ENCODE measurements around the gene RCVRN. TPM values are rescaled to one million over a fixed set of nuclear protein-coding genes. Genes with fewer than 3 reads are reported as not detected.

The RCVRN gene
- total and polyA plus RNA-seq, 9 of the 15 experiments (the other 6 are each of a cell fraction or from before 2014, with no cell fraction given), result not detected

DNA sequence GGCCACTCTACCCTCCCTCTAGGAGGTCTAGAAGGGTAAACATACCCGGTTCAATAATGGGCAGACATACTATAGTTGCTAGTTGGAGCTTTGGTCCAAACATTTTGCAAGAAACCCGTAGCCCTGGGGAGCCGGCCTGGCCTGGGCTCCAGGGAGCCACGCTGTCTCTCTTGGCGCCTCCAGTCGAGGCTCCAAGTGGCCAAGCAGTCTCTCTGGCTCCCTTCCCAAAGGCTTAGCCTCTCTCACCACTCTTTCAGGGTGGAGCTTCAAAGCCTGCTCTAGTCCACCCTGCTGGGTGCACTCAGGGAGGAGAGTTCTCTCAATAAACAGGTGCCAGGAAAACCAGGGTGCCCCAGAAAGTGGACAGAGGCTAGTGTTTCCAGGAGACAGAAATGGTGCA is 32.2 kb downstream of the RCVRN start:
- intact Hi-C loops (cut with micrococcal nuclease), result no loop called here
- H3K9me3 ChIP-seq (replicated peaks; ENCODE audit: control insufficient read depth, insufficient read depth, low read depth, low read length), result no peaks in the 10 kb centered on the region
- H3K9ac ChIP-seq (ENCODE audit: insufficient read depth in 1 of 2, low read depth in 2 of 2, low read length in 2 of 2), result no peak overlapping the region
- H3K4me2 ChIP-seq (ENCODE audit: insufficient read depth, low read length), result no peak overlapping the region
- H3K4me3 ChIP-seq, result no peak overlapping the region
- in situ Hi-C loops (cut with MboI), result no loop called here
- 3% methylated on average over 6 of the region's 6 CpGs for WGBS (ENCODE audit: insufficient coverage, low coverage, missing lambda C conversion rate)
- ChIA-PET CTCF (ENCODE audit: low intra/inter-chr PET ratio) (no interaction called here), POLR2A (interaction anchor here (0.6 kb wide), 1 partner anchor 8 kb away, joined by 3 read pairs; no protein-coding TSS in a partner anchor)
- no peaks in the 10 kb centered on the region for H3K36me3 ChIP-seq (ENCODE audit: control insufficient read depth, insufficient read depth, low read length)
- no peaks in the 10 kb centered on the region for H3K4me1 ChIP-seq (replicated peaks in 1 of 2; ENCODE audit: control insufficient read depth in 2 of 2, insufficient read depth in 2 of 2, low read length in 2 of 2)
- no peak for FAIRE-seq
- no peaks in the 10 kb centered on the region for H4K20me1 ChIP-seq (replicated peaks; ENCODE audit: control insufficient read depth, insufficient read depth, low read length)
- H2AFZ ChIP-seq (ENCODE audit: low read depth, low read length), result no peak overlapping the region
- DNase-seq (ENCODE audit: extremely low read depth in 1 of 4, low spot score in 3 of 4), result no peak
- no TSS peak for BruUV-seq (replicated peaks)
- ATAC-seq, result no peak
- H3K9me1 ChIP-seq (ENCODE audit: control insufficient read depth, insufficient read depth, low read length), result no peaks in the 10 kb centered on the region
- H3K27me3 ChIP-seq (ENCODE audit: control insufficient read depth in 2 of 2, insufficient read depth in 2 of 2, low read length in 2 of 2), result no peaks in the 10 kb centered on the region; a peak in 1 of 5 replicates
- H3K27ac ChIP-seq (ENCODE audit: extremely low read depth, low read depth, low read length), result no peak overlapping the region
- no peaks in the 10 kb centered on the region for H3K79me2 ChIP-seq (ENCODE audit: control insufficient read depth, insufficient read depth, low read length)
- TF ChIP-seq, protein P1, sequence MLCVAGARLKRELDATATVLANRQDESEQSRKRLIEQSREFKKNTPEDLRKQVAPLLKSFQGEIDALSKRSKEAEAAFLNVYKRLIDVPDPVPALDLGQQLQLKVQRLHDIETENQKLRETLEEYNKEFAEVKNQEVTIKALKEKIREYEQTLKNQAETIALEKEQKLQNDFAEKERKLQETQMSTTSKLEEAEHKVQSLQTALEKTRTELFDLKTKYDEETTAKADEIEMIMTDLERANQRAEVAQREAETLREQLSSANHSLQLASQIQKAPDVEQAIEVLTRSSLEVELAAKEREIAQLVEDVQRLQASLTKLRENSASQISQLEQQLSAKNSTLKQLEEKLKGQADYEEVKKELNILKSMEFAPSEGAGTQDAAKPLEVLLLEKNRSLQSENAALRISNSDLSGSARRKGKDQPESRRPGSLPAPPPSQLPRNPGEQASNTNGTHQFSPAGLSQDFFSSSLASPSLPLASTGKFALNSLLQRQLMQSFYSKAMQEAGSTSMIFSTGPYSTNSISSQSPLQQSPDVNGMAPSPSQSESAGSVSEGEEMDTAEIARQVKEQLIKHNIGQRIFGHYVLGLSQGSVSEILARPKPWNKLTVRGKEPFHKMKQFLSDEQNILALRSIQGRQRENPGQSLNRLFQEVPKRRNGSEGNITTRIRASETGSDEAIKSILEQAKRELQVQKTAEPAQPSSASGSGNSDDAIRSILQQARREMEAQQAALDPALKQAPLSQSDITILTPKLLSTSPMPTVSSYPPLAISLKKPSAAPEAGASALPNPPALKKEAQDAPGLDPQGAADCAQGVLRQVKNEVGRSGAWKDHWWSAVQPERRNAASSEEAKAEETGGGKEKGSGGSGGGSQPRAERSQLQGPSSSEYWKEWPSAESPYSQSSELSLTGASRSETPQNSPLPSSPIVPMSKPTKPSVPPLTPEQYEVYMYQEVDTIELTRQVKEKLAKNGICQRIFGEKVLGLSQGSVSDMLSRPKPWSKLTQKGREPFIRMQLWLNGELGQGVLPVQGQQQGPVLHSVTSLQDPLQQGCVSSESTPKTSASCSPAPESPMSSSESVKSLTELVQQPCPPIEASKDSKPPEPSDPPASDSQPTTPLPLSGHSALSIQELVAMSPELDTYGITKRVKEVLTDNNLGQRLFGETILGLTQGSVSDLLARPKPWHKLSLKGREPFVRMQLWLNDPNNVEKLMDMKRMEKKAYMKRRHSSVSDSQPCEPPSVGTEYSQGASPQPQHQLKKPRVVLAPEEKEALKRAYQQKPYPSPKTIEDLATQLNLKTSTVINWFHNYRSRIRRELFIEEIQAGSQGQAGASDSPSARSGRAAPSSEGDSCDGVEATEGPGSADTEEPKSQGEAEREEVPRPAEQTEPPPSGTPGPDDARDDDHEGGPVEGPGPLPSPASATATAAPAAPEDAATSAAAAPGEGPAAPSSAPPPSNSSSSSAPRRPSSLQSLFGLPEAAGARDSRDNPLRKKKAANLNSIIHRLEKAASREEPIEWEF (CRISPR knock-in tag; IDR thresholded peaks at IDR 0.05), result no peak
- TF ChIP-seq ZC3H4 (CRISPR knock-in tag; IDR thresholded peaks at IDR 0.05; ENCODE audit: borderline replicate concordance) (no peak), SIN3B (IDR thresholded peaks at IDR 0.05; ENCODE audit: low read depth) (no peak), PRMT5 (CRISPR knock-in tag; IDR thresholded peaks at IDR 0.05) (no peak), PREB (CRISPR knock-in tag; IDR thresholded peaks at IDR 0.05) (no peak), ZNF583 (CRISPR knock-in tag; IDR thresholded peaks at IDR 0.05) (no peak), HIVEP1 (CRISPR knock-in tag; IDR thresholded peaks at IDR 0.05) (no peak), HNRNPH1 (optimal IDR thresholded peaks at IDR 0.05; ENCODE audit: low read depth, low read length) (no peak), TFE3 (CRISPR knock-in tag; IDR thresholded peaks at IDR 0.05) (no peak), THRAP3 (IDR thresholded peaks at IDR 0.05; ENCODE audit: borderline replicate concordance) (no peak), THRB (CRISPR knock-in tag; conservative IDR thresholded peaks at IDR 0.05) (no peak), PPARD (CRISPR knock-in tag; IDR thresholded peaks at IDR 0.05) (no peak)
- TF ChIP-seq, protein P2, sequence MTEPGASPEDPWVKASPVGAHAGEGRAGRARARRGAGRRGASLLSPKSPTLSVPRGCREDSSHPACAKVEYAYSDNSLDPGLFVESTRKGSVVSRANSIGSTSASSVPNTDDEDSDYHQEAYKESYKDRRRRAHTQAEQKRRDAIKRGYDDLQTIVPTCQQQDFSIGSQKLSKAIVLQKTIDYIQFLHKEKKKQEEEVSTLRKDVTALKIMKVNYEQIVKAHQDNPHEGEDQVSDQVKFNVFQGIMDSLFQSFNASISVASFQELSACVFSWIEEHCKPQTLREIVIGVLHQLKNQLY (CRISPR knock-in tag; conservative IDR thresholded peaks at IDR 0.05), result no peak

All from K562 (cell line).